Keratinocyte (primary cell): ENCODE data around the gene CACUL1.

Experiments
- EZH2 ChIP-seq: IDR thresholded peaks from one replicate; pipeline ENCODE4 v1.6.1; 2012; ENCODE audit warnings: inconsistent platforms, mild to moderate bottlenecking, low read length, moderate library complexity
- TF ChIP-seq, protein P1 (sequence below), 3 experiments: IDR thresholded peaks in 1 of 3; conservative IDR thresholded peaks in 1 of 3; optimal IDR thresholded peaks in 1 of 3; 2 replicates in 2 of 3; 3 replicates in 1 of 3; pipeline versions ENCODE3 to v1.5.1; 2011; ENCODE audit warnings: low read length in 3 of 3, mild to moderate bottlenecking in 3 of 3, moderate library complexity in 2 of 3, control low read depth in 1 of 3, inconsistent platforms in 1 of 3; ENCODE audit not compliant: insufficient read depth in 2 of 3; ENCODE audit errors: extremely low read depth in 1 of 3

GRCh38 chr10:118804262-118804773 lies 49.5 kb upstream of the CACUL1 start:
- TF ChIP-seq, protein P1, sequence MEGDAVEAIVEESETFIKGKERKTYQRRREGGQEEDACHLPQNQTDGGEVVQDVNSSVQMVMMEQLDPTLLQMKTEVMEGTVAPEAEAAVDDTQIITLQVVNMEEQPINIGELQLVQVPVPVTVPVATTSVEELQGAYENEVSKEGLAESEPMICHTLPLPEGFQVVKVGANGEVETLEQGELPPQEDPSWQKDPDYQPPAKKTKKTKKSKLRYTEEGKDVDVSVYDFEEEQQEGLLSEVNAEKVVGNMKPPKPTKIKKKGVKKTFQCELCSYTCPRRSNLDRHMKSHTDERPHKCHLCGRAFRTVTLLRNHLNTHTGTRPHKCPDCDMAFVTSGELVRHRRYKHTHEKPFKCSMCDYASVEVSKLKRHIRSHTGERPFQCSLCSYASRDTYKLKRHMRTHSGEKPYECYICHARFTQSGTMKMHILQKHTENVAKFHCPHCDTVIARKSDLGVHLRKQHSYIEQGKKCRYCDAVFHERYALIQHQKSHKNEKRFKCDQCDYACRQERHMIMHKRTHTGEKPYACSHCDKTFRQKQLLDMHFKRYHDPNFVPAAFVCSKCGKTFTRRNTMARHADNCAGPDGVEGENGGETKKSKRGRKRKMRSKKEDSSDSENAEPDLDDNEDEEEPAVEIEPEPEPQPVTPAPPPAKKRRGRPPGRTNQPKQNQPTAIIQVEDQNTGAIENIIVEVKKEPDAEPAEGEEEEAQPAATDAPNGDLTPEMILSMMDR (optimal IDR thresholded peaks at IDR 0.05 in 1 of 3, IDR thresholded peaks at IDR 0.05 in 1 of 3, conservative IDR thresholded peaks at IDR 0.05 in 1 of 3; ENCODE audit: extremely low read depth in 1 of 3, insufficient read depth in 2 of 3, low read length in 3 of 3): no peak
- TF ChIP-seq EZH2: no peak
